ENCODE data around the gene PSD4. TPM values are rescaled to one million over a fixed set of nuclear protein-coding genes. Genes with fewer than 3 reads are reported as not detected.

Gene PSD4
- total RNA-seq, 4 donors from 2014 or later = 6.3 to 27.6 (median 13.1) TPM

DNA sequence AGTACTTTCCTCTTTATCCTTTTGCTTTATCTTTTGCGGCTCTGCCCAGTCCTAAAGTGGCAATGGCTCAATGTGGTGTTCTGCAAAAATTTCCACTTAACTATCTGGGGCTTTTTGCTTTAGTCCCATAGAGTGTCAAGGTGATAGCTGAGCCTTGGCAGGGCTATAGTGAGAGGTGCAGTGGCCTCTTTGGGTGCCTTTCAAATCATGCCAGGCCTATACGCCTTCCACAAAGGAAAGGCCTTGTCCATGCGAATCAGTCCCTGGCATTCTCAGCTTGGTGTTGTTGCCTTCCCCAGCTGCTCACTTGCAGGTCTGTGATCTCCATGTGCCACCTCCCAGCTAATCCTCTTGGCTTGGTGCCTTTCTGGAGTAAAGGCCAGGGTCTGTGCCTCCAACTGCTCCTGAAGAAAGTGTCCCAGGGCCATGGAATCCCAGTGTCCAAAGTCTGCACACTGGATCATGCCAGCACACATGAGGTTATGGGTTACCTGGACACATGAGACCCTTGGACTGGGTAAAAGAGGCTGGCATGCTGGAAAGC lies 78.3 kb downstream of the PSD4 start:
- ATAC-seq (ENCODE audit: low FRiP score) (no peak), DNase-seq (ENCODE audit: low spot score) (no peak)
- TF ChIP-seq, protein P1, sequence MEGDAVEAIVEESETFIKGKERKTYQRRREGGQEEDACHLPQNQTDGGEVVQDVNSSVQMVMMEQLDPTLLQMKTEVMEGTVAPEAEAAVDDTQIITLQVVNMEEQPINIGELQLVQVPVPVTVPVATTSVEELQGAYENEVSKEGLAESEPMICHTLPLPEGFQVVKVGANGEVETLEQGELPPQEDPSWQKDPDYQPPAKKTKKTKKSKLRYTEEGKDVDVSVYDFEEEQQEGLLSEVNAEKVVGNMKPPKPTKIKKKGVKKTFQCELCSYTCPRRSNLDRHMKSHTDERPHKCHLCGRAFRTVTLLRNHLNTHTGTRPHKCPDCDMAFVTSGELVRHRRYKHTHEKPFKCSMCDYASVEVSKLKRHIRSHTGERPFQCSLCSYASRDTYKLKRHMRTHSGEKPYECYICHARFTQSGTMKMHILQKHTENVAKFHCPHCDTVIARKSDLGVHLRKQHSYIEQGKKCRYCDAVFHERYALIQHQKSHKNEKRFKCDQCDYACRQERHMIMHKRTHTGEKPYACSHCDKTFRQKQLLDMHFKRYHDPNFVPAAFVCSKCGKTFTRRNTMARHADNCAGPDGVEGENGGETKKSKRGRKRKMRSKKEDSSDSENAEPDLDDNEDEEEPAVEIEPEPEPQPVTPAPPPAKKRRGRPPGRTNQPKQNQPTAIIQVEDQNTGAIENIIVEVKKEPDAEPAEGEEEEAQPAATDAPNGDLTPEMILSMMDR (IDR thresholded peaks at IDR 0.05) = no peak

DNA sequence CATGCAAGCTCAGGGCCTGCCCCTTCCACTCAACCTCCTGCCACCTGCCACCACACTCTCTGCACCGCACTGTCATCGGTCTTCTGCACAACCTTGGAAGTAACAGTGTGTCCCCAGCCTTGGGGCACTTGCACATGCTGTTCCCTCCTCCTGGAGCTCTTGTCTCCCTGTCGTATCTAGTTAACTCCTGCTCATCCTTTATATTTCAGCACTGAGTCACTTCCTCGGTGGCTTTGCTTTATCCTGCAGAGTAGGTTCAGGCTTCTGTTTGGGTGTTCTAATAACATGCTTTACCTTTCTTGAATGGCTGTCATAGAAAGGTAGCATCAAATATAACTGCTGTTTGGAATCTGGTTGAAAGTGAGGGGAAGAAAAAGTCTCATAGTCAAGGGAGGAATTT lies 79.7 kb downstream of the PSD4 start:
- no peak for ATAC-seq (ENCODE audit: low FRiP score)
- DNase-seq (ENCODE audit: low spot score) = no peak
- TF ChIP-seq, protein P1 (IDR thresholded peaks at IDR 0.05) = no peak

DNA sequence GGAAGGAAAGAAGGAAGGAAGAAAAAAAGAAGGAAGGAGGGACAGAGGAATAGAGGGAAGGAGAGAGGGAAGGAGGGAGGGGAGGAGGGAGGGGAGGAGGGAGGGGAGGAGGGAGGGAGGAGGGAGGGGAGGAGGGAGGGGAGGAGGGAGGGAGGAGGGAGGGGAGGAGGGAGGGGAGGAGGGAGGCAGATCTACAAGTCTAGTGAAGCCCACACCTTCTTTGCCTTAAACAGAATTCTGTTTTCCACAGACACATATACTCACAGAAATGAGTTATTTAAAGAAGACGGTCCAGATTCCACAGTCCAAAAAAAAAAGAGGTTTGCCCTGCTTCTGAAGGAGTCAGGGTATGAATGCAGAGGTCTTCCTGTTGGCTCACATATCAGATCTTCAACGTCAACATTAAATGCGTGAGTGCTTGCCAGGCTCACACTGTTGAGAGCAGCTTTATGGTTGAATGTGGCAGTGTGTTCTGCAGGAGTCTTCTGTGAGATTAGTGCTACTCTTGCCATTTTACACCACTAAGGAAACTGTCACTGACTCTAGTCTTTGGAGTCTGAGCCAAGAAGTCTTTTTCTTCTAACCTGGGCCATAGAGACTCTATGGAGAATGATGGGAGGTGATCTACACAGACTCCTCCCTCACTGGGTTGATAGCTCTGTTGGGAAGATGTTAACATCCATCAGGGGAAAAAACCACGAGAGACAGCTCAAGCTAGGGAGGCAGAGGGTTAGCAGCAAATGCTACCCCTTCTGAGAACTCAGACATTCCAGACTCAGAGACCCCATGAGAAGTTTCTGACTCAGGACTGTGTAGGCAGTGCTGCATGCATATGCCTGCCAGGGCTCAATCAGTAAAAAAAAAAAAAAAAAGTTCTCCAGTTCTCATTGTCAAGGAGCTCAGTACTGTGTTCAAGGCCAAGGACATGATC lies 81.6 kb downstream of the PSD4 start:
- ATAC-seq (ENCODE audit: low FRiP score) (no peak), DNase-seq (ENCODE audit: low spot score) (no peak)
- TF ChIP-seq, protein P1 (IDR thresholded peaks at IDR 0.05) = no peak

DNA sequence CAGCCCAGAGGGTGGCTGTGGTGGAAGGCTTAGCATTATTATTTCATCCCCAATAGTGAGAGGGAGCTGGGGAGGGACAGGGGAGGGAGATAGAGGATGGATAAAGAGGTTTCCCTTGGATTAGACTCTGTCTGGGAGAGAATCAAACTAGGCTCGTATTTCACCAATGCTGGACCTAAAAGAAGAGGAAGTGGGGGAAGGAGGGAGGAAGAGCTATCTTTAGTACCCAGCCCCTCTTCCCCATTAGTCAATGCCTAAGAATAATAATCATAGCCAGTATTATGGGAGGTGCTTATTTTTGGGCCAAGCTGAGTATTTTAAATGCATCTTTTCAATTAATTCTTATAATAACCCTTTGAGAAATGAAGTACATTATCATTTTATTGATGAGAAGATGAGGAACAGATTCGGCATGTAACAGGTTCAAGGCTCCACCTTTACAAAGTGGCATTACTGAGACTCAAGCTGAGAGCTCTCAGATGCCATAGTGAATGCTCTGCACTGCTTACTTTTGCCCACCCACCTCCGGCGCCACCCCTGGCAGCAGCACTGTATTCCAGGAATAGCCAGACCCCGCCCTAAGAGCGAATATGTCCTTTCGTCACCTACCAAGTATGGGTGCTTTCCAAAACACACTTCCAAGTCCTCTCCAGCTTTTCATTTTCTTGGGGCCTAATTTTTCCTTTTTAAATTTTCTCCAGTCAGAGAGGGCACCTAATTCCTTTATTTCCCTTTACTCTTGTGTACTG lies 83.9 kb downstream of the PSD4 start:
- TF ChIP-seq, protein P1 (IDR thresholded peaks at IDR 0.05) = no peak
- DNase-seq (ENCODE audit: low spot score) = no peak
- ATAC-seq (ENCODE audit: low FRiP score) = no peak

DNA sequence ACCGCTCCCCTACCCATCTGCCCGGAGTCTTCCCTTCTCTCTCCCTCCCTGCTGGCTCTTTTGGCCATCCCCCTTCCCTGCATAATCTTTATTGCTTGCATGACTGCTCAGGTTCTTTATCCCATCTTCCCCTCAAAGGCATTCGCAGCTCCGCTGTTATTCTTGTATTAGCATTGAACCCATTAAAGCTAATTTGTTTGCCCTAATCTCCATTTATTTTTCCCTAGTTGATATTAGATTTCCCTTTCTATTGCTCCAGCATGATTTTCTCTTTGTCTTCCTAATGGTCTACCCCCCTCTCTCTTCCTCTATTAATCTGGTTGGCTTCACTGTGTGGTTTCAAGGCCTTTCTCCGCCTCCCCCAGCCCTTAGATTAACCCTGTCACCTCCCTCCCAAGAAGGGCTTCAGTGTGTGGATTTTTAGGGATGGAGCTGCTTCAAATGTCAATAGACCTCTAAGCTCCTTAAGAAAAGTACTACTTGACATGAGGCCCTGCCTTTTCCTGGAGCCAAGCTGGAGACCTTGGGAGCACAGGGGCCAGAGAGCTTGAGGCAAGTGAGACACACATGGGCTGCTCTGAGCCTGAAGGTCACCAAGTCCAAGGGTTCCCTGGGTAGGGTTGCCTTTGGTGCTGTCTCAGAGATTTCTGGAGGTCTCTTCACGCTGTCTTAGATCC lies 84.8 kb downstream of the PSD4 start:
- TF ChIP-seq, protein P1 (IDR thresholded peaks at IDR 0.05) = no peak
- ATAC-seq (ENCODE audit: low FRiP score) (no peak), DNase-seq (ENCODE audit: low spot score) (no peak)

Other genes with a start within 250 kb of the PSD4 start
- gene IL36G, start 196.0 kb upstream of the PSD4 start, total RNA-seq = not detected
- not detected for gene IL36A, start 168.5 kb upstream of the PSD4 start, total RNA-seq
- not detected for gene IL36B, start 121.1 kb upstream of the PSD4 start, total RNA-seq
- gene IL36RN, start 114.8 kb upstream of the PSD4 start, total RNA-seq = not detected
- gene IL1F10, start 106.0 kb upstream of the PSD4 start, total RNA-seq = not detected
- gene IL1RN, start 46.4 kb upstream of the PSD4 start, total RNA-seq = 100 to 1,000 TPM in 1 of 4 donors, 1 to 10 TPM in 3; 4.8 to 114 (median 7.1) TPM
- gene PAX8, start 105.0 kb downstream of the PSD4 start, total RNA-seq = 1 to 10 TPM; 2.8 to 9.4 (median 5.8) TPM